Measurements from ENCODE around the gene THAP7. TPM values are rescaled to one million over a fixed set of nuclear protein-coding genes. Genes with fewer than 3 reads are reported as not detected.

Gene THAP7
- total and polyA plus RNA-seq, 2 of the 13 experiments (the other 11 are each of a cell fraction or from before 2014, with no cell fraction given), result 13.0 to 25.5 TPM

- TF ChIP-seq, protein P1, sequence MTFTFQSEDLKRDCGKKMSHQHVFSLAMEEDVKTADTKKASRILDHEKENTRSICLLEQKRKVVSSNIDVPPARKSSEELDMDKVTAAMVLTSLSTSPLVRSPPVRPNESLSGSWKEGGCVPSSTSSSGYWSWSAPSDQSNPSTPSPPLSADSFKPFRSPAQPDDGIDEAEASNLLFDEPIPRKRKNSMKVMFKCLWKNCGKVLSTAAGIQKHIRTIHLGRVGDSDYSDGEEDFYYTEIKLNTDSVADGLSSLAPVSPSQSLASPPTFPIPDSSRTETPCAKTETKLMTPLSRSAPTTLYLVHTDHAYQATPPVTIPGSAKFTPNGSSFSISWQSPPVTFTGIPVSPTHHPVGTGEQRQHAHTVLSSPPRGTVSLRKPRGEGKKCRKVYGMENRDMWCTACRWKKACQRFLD (CRISPR knock-in tag; IDR thresholded peaks at IDR 0.05; ENCODE audit: borderline replicate concordance), result no peak
- TF ChIP-seq ZNF784 (CRISPR knock-in tag; IDR thresholded peaks at IDR 0.05; ENCODE audit: borderline replicate concordance) (no peak), MED1 (CRISPR knock-in tag; IDR thresholded peaks at IDR 0.05) (peak; percentile 80), HNRNPUL1 (IDR thresholded peaks at IDR 0.05; ENCODE audit: low read depth, low read length) (no peak), ATAD3A (CRISPR knock-in tag; IDR thresholded peaks at IDR 0.05) (no peak), ZNF292 (CRISPR knock-in tag; IDR thresholded peaks at IDR 0.05; ENCODE audit: borderline replicate concordance, low read depth) (no peak), SETDB1 (CRISPR knock-in tag; IDR thresholded peaks at IDR 0.05; ENCODE audit: borderline replicate concordance) (no peak), RFXAP (CRISPR knock-in tag; IDR thresholded peaks at IDR 0.05; ENCODE audit: borderline replicate concordance) (no peak), NCOA2 (CRISPR knock-in tag; IDR thresholded peaks at IDR 0.05) (peak; percentile 41; the same call in 1 of the 2 replicates), KLF9 (CRISPR knock-in tag; IDR thresholded peaks at IDR 0.05; ENCODE audit: low read depth) (no peak), FIP1L1 (IDR thresholded peaks at IDR 0.05; ENCODE audit: borderline replicate concordance, insufficient read depth, low read depth, low read length) (no peak), ZNF841 (CRISPR knock-in tag; IDR thresholded peaks at IDR 0.05; ENCODE audit: borderline replicate concordance) (no peak), ZBTB1 (CRISPR knock-in tag; IDR thresholded peaks at IDR 0.05; ENCODE audit: borderline replicate concordance) (no peak), MXD4 (CRISPR knock-in tag; IDR thresholded peaks at IDR 0.05) (0 out of 2 replicates have a peak, but pooled peaks have one; percentile 33), SP2 (CRISPR knock-in tag; IDR thresholded peaks at IDR 0.05) (0 out of 2 replicates have a peak, but pooled peaks have one; percentile 18), IRF1 (CRISPR knock-in tag; IDR thresholded peaks at IDR 0.05; ENCODE audit: low read depth) (no peak), ZNF12 (CRISPR knock-in tag; IDR thresholded peaks at IDR 0.05) (0 out of 2 replicates have a peak, but pooled peaks have one; percentile 16), ZNF567 (CRISPR knock-in tag; IDR thresholded peaks at IDR 0.05; ENCODE audit: borderline replicate concordance) (no peak), MXD1 (CRISPR knock-in tag; IDR thresholded peaks at IDR 0.05) (peak; percentile 66; the same call in 1 of the 2 replicates), ZNF354B (CRISPR knock-in tag; IDR thresholded peaks at IDR 0.05) (no peak), MEIS2 (CRISPR knock-in tag; IDR thresholded peaks at IDR 0.05) (no peak), ZFP91 (CRISPR knock-in tag; IDR thresholded peaks at IDR 0.05; ENCODE audit: borderline replicate concordance) (peak; percentile 48), PRMT3 (CRISPR knock-in tag; IDR thresholded peaks at IDR 0.05; ENCODE audit: borderline replicate concordance, low read depth) (no peak), ZNF737 (CRISPR knock-in tag; IDR thresholded peaks at IDR 0.05; ENCODE audit: borderline replicate concordance) (no peak)
- TF ChIP-seq, protein P2, sequence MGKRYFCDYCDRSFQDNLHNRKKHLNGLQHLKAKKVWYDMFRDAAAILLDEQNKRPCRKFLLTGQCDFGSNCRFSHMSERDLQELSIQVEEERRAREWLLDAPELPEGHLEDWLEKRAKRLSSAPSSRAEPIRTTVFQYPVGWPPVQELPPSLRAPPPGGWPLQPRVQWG (CRISPR knock-in tag; IDR thresholded peaks at IDR 0.05; ENCODE audit: borderline replicate concordance, low read depth), result no peak
Measured at GRCh38 chr22:20979940-20980453, 21.9 kb downstream of the THAP7 start (continued).
